Panc1 (cell line): ENCODE measurements around the gene TPD52L1. TPM values are rescaled to one million over a fixed set of nuclear protein-coding genes. Genes with fewer than 3 reads are reported as not detected.

Source experiments
- ATAC-seq: fragments of 200-7000 bp; cut with Tn5 transposase; 2 replicates; pipeline ENCODE4 v1.9.1; 2020; ENCODE audit warnings: mild to moderate bottlenecking, moderate library complexity
- BruUV-seq: library from RNA; stranded (reverse); fragments of 400-500 nt; replicated peaks from 2 replicates; lab custom pipeline; 2021; lab: Mats Ljungman, UMichigan
- CTCF ChIA-PET: fragments of 300-600 bp; sonication (Branson Sonifier 250); formaldehyde crosslinking; loops from one replicate; lab custom pipeline; 2022; ENCODE audit warnings: antibody characterized with exemption; lab: Charles Lee
- POLR2A ChIA-PET: fragments of 300-600 bp; sonication (Branson Sonifier 250); formaldehyde crosslinking; loops from one replicate; lab custom pipeline; 2022; ENCODE audit warnings: antibody characterized with exemption; lab: Charles Lee
- DNase-seq: peaks from one replicate; pipeline ENCODE4 v3.0.0-alpha.2; 2010; ENCODE audit warnings: low read depth, low spot score
- H3K27ac ChIP-seq: 2 replicates; pipeline ENCODE4 v1.5.1; 2011; ENCODE audit warnings: mild to moderate bottlenecking, low read length, inconsistent platforms
- H3K27me3 ChIP-seq: fragments of 200-500 bp; sonication (Bioruptor generic); 2 replicates; pipeline ENCODE4 v1.6.0; 2014; ENCODE audit warnings: low read length, inconsistent platforms; ENCODE audit not compliant: control insufficient read depth, insufficient read depth
- H3K36me3 ChIP-seq: fragments of 200-500 bp; sonication (Bioruptor generic); 2 replicates; pipeline ENCODE4 v1.5.1; 2014; ENCODE audit warnings: inconsistent platforms, mild to moderate bottlenecking, low read length, moderate library complexity; ENCODE audit not compliant: control insufficient read depth, insufficient read depth
- H3K4me1 ChIP-seq: 2 replicates; pipeline ENCODE4 v1.5.1; 2011; ENCODE audit warnings: inconsistent platforms, mild to moderate bottlenecking, low read length, moderate library complexity; ENCODE audit not compliant: control insufficient read depth, insufficient read depth
- H3K4me3 ChIP-seq, 2 experiments: 2 replicates each; pipeline ENCODE4 v1.5.1; 2011 to 2012; ENCODE audit warnings: low read depth in 2 of 2, low read length in 2 of 2, mild to moderate bottlenecking in 2 of 2, inconsistent platforms in 1 of 2, moderate library complexity in 1 of 2
- H3K9me3 ChIP-seq: fragments of 200-500 bp; sonication (Bioruptor generic); 2 replicates; pipeline ENCODE4 v1.5.1; 2014; ENCODE audit warnings: low read depth, mild to moderate bottlenecking, inconsistent platforms, low read length, moderate library complexity; ENCODE audit not compliant: control insufficient read depth, insufficient read depth
- CTCF ChIP-seq: fragments of 450-650 bp; IDR thresholded peaks from 2 replicates; pipeline ENCODE4 v1.5.1; 2017; ENCODE audit warnings: mild to moderate bottlenecking
- POLR2AphosphoS5 ChIP-seq: IDR thresholded peaks from 2 replicates; pipeline ENCODE4 v1.6.1; 2012; ENCODE audit warnings: mild to moderate bottlenecking, low read depth, low read length, moderate library complexity
- REST ChIP-seq, 2 experiments: IDR thresholded peaks; 2 replicates each; pipeline ENCODE4 v1.6.1; 2011 to 2012; ENCODE audit warnings: low read depth in 2 of 2, control low read depth in 1 of 2, low read length in 1 of 2, mild to moderate bottlenecking in 1 of 2, moderate library complexity in 1 of 2; ENCODE audit not compliant: insufficient read depth in 1 of 2
- SIN3A ChIP-seq: IDR thresholded peaks from 2 replicates; pipeline ENCODE4 v1.6.1; 2012; ENCODE audit warnings: low read depth, mild to moderate bottlenecking, low read length, moderate library complexity, borderline replicate concordance; ENCODE audit not compliant: insufficient read depth
- TCF7L2 ChIP-seq: IDR thresholded peaks from 2 replicates; pipeline ENCODE4 v1.6.1; 2011; ENCODE audit warnings: mild to moderate bottlenecking, low read depth, low read length, inconsistent platforms
- in situ Hi-C: cut with HindIII; loops from 2 replicates; pipeline ENCODE4 v1.10.0; 2016; ENCODE audit warnings: low sequenced_read_pairs, low pct_unique_long_range_greater_than_20kb
- intact Hi-C: fragments of 100-400 bp; cut with micrococcal nuclease; formaldehyde crosslinking; loops from one replicate; pipeline ENCODE4 v1.10.0; 2022; ENCODE audit not compliant: unreplicated experiment
- total RNA-seq: library from RNA; stranded (reverse); gene quantifications from one replicate; pipeline ENCODE4 v1.2.1, GENCODE V29; 2021; ENCODE audit not compliant: unreplicated experiment

Gene TPD52L1
- total RNA-seq, 1 experiment from 2014 or later: 2.9 TPM

GRCh38 chr6:125231574-125232343 lies 78.2 kb downstream of the TPD52L1 start:
- Histone ChIP-seq H3K27me3 (peaks cover 8% of the 10 kb centered on the region; the same call in 1 of the 2 replicates), H3K27ac (no peak overlapping the region), H3K36me3 (no peaks in the 10 kb centered on the region), H3K9me3 (no peaks in the 10 kb centered on the region), H3K4me1 (no peaks in the 10 kb centered on the region), H3K4me3 (no peak overlapping the region)
- no peak for TF ChIP-seq REST (IDR thresholded peaks at IDR 0.05; ENCODE audit: insufficient read depth in 1 of 2, low read depth in 2 of 2, low read length in 1 of 2)
- TF ChIP-seq TCF7L2: no peak
- TF ChIP-seq POLR2AphosphoS5: no peak
- TF ChIP-seq CTCF: no peak
- TF ChIP-seq SIN3A: no peak
- ATAC-seq (no peak), DNase-seq (no peak)
- POLR2A ChIA-PET: no interaction called here
- no TSS peak for BruUV-seq
- CTCF ChIA-PET: no interaction called here
- in situ Hi-C loops (no loop called here), intact Hi-C loops (no loop called here)

GRCh38 chr6:125232466-125232865 lies 78.9 kb downstream of the TPD52L1 start:
- Histone ChIP-seq H3K9me3 (no peaks in the 10 kb centered on the region), H3K36me3 (no peaks in the 10 kb centered on the region), H3K27ac (no peak overlapping the region), H3K27me3 (peaks cover 2% of the 10 kb centered on the region; the same call in 1 of the 2 replicates), H3K4me1 (no peaks in the 10 kb centered on the region), H3K4me3 (no peak overlapping the region)
- ATAC-seq (no peak), DNase-seq (no peak)
- in situ Hi-C loops: no loop called here
- CTCF ChIA-PET: no interaction called here
- TF ChIP-seq SIN3A (no peak), TCF7L2 (no peak), REST (IDR thresholded peaks at IDR 0.05; ENCODE audit: insufficient read depth in 1 of 2, low read depth in 2 of 2, low read length in 1 of 2) (no peak), POLR2AphosphoS5 (no peak)
- no TSS peak for BruUV-seq
- POLR2A ChIA-PET: no interaction called here
- intact Hi-C loops: no loop called here
